HG02840 (cell line): ENCODE results near the gene THSD7B.
"Not testable (repeated sequence)": the region's sequence is repeated elsewhere in the genome, so short reads cannot be mapped to it uniquely, and the experiment has no call there.

ENCODE experiments used
- ATAC-seq: cut with Tn5 transposase; IDR thresholded peaks from one replicate; pipeline ENCODE4 v1.9.1; 2021; ENCODE audit warnings: mild to moderate bottlenecking, moderate library complexity, moderate number of reproducible peaks; ENCODE audit not compliant: unreplicated experiment, low FRiP score

The THSD7B gene

GRCh38 chr2:136920652-136921333 lies 155.4 kb downstream of the THSD7B start:
- ATAC-seq, result no peak

- no peak for ATAC-seq
These were observed 161.8 kb downstream of the THSD7B start for GRCh38 chr2:136927156-136927555.

GRCh38 chr2:136929531-136929930 lies 164.2 kb downstream of the THSD7B start:
- no peak for ATAC-seq

GRCh38 chr2:136932700-136933099 lies 167.4 kb downstream of the THSD7B start:
- ATAC-seq, result no peak

GRCh38 chr2:136935119-136935518 lies 169.8 kb downstream of the THSD7B start:
- no peak for ATAC-seq

- ATAC-seq, result no peak
These were observed 190.7 kb downstream of the THSD7B start for GRCh38 chr2:136956050-136956449.

DNA sequence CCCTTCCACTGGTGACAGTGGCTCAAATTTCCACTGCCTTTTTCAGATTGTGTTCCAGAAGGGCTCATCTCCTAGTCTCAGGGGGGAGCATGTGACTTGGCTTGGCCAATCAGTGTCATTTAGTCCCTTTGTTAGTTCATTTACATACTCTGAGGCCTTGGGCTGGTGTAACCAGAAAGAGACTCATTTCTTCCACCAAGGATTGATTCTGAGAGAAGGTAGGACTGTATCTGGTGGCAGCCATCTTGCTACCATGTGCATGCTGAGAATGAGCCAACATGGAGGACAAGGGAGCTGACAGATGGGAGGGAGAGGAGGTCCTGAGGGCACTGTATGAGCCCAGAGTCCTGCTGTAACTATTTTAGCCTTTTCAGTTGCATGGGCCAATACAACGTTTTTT lies 191.7 kb downstream of the THSD7B start:
- ATAC-seq, result no peak

DNA sequence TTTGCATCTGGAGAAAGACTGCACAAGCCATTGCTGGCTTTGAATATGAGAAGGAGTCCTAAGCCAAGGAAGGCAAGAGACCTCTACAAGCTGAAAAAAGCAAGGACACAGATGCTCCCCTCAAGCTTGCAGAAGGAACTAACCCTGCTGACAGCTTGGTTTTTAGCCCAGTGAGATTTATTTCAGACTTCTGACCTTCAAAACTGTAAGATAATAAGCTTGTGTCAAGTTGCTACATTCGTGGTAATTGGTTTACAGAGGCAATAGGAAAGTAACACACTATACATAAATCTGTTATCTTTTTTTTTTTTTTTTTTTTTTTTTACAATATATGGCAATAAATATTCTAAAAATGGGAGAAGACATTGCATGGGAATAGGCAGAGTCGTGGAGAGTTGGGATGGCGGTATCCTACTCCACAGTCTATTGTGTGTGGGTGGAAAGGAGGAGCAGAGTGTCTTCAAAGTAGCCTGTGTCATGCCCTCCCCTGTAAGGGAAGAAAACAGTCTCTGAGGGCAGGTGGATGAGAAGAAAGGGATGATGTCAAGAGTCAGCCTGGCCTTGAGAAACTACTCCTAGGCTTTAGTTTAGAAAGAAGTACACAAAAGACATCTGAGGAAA lies 196.9 kb downstream of the THSD7B start:
- no peak for ATAC-seq

DNA sequence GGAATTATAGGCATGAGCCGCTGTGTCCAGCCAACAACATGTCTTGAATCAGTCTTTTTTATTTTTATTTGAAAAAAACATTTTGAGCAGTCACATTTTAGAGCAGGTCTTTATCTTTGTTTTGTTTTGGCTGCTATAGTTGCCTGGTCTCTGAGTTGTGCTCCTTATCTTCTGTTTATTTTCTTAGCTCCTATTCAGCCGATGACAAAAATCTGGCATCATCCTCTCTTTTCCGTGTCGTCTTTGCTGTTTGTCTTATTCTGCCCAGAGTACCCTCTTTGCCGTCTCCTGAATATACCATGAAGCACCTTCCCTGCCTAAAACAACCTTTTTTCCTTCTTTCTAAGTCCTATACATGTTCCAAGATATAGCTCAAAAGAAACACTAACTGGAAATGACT lies 201.1 kb downstream of the THSD7B start:
- ATAC-seq, result no peak

GRCh38 chr2:136980303-136980702 lies 215.0 kb downstream of the THSD7B start:
- ATAC-seq, result no peak

- not testable (repeated sequence) for ATAC-seq
These were observed 216.3 kb downstream of the THSD7B start for GRCh38 chr2:136981689-136982088.

- ATAC-seq, result no peak
These were observed 219.7 kb downstream of the THSD7B start for GRCh38 chr2:136985044-136985443.

- ATAC-seq, result no peak
These were observed 221.4 kb downstream of the THSD7B start for GRCh38 chr2:136986605-136987221.

- no peak for ATAC-seq
These were observed 225.0 kb downstream of the THSD7B start for GRCh38 chr2:136990316-136990715.

DNA sequence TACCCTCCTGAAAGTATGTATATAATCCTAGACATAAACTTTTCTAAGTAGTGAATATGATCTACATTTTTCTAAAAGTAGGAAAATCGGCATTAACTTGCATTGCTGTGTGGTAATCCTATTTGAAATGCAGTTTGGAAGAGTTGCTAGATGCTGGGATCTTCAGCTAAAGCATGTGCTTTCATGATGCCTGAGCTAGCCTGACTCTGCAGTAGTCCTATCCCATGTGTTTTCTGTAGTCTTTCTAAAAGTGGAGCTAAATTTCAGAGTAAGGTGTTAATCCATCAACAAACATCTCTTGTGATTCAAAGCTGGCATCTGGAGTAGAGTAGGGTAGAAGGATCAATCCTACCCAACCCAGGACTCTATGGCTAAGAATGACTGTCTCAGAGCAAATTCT lies 229.4 kb downstream of the THSD7B start:
- ATAC-seq, result no peak

GRCh38 chr2:136997557-136997956 lies 232.2 kb downstream of the THSD7B start:
- no peak for ATAC-seq

DNA sequence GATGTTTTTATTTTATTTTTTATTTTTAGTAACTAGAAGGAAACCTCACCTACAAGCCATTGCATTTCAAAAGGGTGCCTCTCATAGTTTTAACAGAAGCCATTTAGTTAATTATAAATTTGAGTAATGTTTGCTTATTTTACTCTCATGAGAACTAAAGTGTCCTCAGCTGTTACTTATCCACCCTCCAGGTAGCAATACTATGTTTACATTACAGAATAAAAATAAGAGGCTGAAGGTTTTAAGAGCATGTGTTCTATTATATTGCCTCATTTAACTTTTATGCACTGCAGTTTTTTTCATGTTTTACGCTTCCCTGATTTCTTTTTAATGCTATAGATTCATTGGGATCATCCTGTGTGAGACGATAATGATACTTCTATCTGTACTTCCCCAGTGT lies 235.5 kb downstream of the THSD7B start:
- no peak for ATAC-seq

DNA sequence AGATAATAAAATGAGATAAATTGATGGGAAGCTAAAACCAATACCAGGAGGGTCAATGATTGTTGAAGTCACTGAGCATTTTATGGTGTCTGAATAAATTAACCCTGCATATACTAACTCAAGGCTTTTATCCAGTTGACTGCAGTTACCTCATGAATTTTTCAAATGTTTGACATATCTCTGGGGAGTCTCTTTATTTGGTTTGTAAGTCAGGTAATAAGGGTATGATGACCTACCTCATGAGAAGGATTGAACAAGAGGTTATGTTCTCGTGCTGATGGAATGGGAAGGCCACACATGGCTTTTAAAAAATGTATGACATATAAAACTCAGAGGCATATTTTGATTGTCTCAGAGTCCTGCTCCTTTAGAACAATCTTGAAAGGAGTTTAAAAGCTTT lies 237.6 kb downstream of the THSD7B start:
- ATAC-seq, result no peak

- ATAC-seq, result no peak
These were observed 239.9 kb downstream of the THSD7B start for GRCh38 chr2:137005210-137005609.

DNA sequence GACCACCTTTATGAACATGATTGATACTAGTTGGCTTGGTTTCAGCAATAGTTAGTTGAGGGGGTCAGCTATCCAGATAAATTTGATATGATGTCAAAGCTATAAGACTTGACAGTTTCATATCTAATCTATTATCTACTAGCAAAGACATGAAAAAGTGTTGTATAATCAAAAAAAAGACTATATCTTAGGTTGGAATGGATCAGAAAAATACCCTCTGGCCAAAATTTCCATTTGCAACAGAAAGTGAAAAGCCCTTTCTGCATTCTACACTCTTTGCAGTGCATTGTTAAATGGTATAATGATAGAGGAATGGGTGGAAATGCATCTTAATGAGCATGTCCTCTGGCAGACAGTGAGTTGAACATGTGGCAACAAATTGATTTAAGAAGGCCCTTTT lies 242.6 kb downstream of the THSD7B start:
- ATAC-seq, result no peak

DNA sequence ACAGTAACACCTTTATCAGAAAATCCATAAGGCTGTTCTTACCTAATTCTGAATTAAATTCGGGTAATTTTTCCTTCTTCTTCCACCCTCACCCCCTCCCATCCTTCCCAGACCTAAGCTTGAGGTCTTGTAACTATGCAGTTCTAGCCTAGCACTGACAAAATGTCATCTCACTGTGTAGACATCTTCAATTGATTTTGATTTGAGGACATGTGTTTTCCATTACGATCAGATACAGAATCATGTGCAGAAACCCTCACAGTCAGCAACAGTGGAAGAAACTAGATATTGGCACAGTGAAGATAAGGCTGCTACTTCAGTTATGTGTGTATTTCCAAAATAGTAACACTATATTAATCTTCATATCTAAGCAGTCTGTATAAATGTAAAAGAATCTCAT lies 244.6 kb downstream of the THSD7B start:
- no peak for ATAC-seq
